Lower lobe of right lung (tissue), 2 donors: Measurements from ENCODE around the gene DXO. TPM values are rescaled to one million over a fixed set of nuclear protein-coding genes. Genes with fewer than 3 reads are reported as not detected.
A peak's percentile ranks its signal among the peaks of the same experiment; 100 is the strongest.

ENCODE experiments used
- ATAC-seq, 2 donors: fragments of 200-7000 bp; cut with Tn5 transposase; one replicate each; pipeline ENCODE4 v1.9.1; 2020 to 2022; ENCODE audit warnings: mild to moderate bottlenecking in 2 of 2, moderate library complexity in 2 of 2
- DNase-seq: peaks from one replicate; pipeline ENCODE4 v3.0.0-alpha.2; 2020
- H3K27ac ChIP-seq: fragments of 200-600 bp; one replicate; pipeline ENCODE4 v1.8.0; 2022
- H3K27me3 ChIP-seq: fragments of 200-600 bp; one replicate; pipeline ENCODE4 v1.8.0; 2022; ENCODE audit warnings: low read depth
- H3K36me3 ChIP-seq: fragments of 200-600 bp; one replicate; pipeline ENCODE4 v1.8.0; 2022; ENCODE audit warnings: mild to moderate bottlenecking
- H3K4me1 ChIP-seq: fragments of 200-600 bp; one replicate; pipeline ENCODE4 v1.8.0; 2022
- H3K4me3 ChIP-seq: fragments of 200-600 bp; one replicate; pipeline ENCODE4 v1.8.0; 2022; ENCODE audit warnings: mild to moderate bottlenecking
- H3K9me3 ChIP-seq: fragments of 200-600 bp; one replicate; pipeline ENCODE4 v1.8.0; 2022
- CTCF ChIP-seq: fragments of 200-600 bp; IDR thresholded peaks from one replicate; pipeline ENCODE4 v1.8.0; 2022; ENCODE audit warnings: antibody characterized with exemption, mild to moderate bottlenecking
- intact Hi-C: fragments of 100-400 bp; cut with DNase I; formaldehyde crosslinking; loops from one replicate; pipeline ENCODE4 v1.11.0; 2022
- total RNA-seq: library from RNA; stranded (reverse); fragmentation: NEBNext Ultra II Directional; extraction: Animal tissue kit (Norgen Biotek cat#: 25700); gene quantifications from one replicate; pipeline ENCODE4 v1.2.1, GENCODE V29; 2021
- donor health status: DM: no; HTN: yes; CAD: no; lungs with severe emphysema.

Gene DXO
- total RNA-seq, 1 donor from 2014 or later = 16.5 TPM

- Histone ChIP-seq H3K36me3 (peaks cover 57% of the 10 kb centered on the region), H3K4me3 (peak overlapping the region; percentile 79), H3K4me1 (peaks cover 31% of the 10 kb centered on the region), H3K27ac (peak overlapping the region; percentile 95), H3K9me3 (no peaks in the 10 kb centered on the region), H3K27me3 (no peaks in the 10 kb centered on the region)
- no peak for TF ChIP-seq CTCF
- intact Hi-C loops = no loop called here
- peak; percentile 51 for DNase-seq
- no peak for ATAC-seq
Measured at GRCh38 chr6:31970604-31971271, 1.2 kb downstream of the DXO start.

GRCh38 chr6:31969712-31970603 lies 2.0 kb downstream of the DXO start:
- Histone ChIP-seq H3K27me3 (no peaks in the 10 kb centered on the region), H3K36me3 (peaks cover 64% of the 10 kb centered on the region), H3K4me1 (peaks cover 31% of the 10 kb centered on the region), H3K4me3 (no peak overlapping the region), H3K27ac (no peak overlapping the region), H3K9me3 (no peaks in the 10 kb centered on the region)
- TF ChIP-seq CTCF = no peak
- ATAC-seq (no peak), DNase-seq (peak; percentile 39)
- intact Hi-C loops = no loop called here

- ATAC-seq (no peak), DNase-seq (peak; percentile 35)
- intact Hi-C loops = no loop called here
- Histone ChIP-seq H3K27ac (no peak overlapping the region), H3K27me3 (no peaks in the 10 kb centered on the region), H3K36me3 (peaks cover 68% of the 10 kb centered on the region), H3K9me3 (no peaks in the 10 kb centered on the region), H3K4me1 (peaks cover 28% of the 10 kb centered on the region), H3K4me3 (no peak overlapping the region)
- TF ChIP-seq CTCF = no peak
Measured at GRCh38 chr6:31968791-31969711, 2.9 kb downstream of the DXO start.

- intact Hi-C loops = no loop called here
- Histone ChIP-seq H3K9me3 (no peaks in the 10 kb centered on the region), H3K27me3 (no peaks in the 10 kb centered on the region), H3K4me1 (peaks cover 22% of the 10 kb centered on the region), H3K4me3 (no peak overlapping the region), H3K27ac (no peak overlapping the region), H3K36me3 (peaks cover 75% of the 10 kb centered on the region)
- no peak for TF ChIP-seq CTCF
- ATAC-seq = no peak
- no peak for DNase-seq
Measured at GRCh38 chr6:31968326-31968725, 3.6 kb downstream of the DXO start.

GRCh38 chr6:31967926-31968320 lies 4.0 kb downstream of the DXO start:
- peaks cover 18% of the 10 kb centered on the region for H3K4me1 ChIP-seq
- ATAC-seq (no peak), DNase-seq (no peak)
- H3K9me3 ChIP-seq = no peaks in the 10 kb centered on the region
- H3K36me3 ChIP-seq = peaks cover 79% of the 10 kb centered on the region
- H3K4me3 ChIP-seq = no peak overlapping the region
- no peak for TF ChIP-seq CTCF
- H3K27ac ChIP-seq = no peak overlapping the region
- no peaks in the 10 kb centered on the region for H3K27me3 ChIP-seq
- intact Hi-C loops = no loop called here
